Measurements from ENCODE around the gene BEND6. TPM values are rescaled to one million over a fixed set of nuclear protein-coding genes. Genes with fewer than 3 reads are reported as not detected.
A peak's percentile ranks its signal among the peaks of the same experiment; 100 is the strongest.

BEND6 gene
- total and polyA plus RNA-seq, 2 of the 13 experiments (the other 11 are each of a cell fraction or from before 2014, with no cell fraction given), result 0.20 to 0.21 TPM

GRCh38 chr6:56955171-56956155, 556 bp downstream of the BEND6 start (continued):
- TF ChIP-seq ZBTB20 (CRISPR knock-in tag; IDR thresholded peaks at IDR 0.05; ENCODE audit: borderline replicate concordance, low read depth) (0 out of 2 replicates have a peak, but pooled peaks have one; percentile 37), ZNF225 (CRISPR knock-in tag; IDR thresholded peaks at IDR 0.05) (no peak), NFKBIZ (CRISPR knock-in tag; IDR thresholded peaks at IDR 0.05) (peak; percentile 64; the same call in 1 of the 2 replicates), ATM (IDR thresholded peaks at IDR 0.05; ENCODE audit: borderline replicate concordance) (no peak), ZNF720 (CRISPR knock-in tag; IDR thresholded peaks at IDR 0.05) (no peak), DNMT3B (CRISPR knock-in tag; conservative IDR thresholded peaks at IDR 0.05) (no peak), ZNF746 (CRISPR knock-in tag; IDR thresholded peaks at IDR 0.05) (no peak), NBN (conservative IDR thresholded peaks at IDR 0.05) (no peak), BORCS8-MEF2B (CRISPR knock-in tag; IDR thresholded peaks at IDR 0.05) (no peak; the same call in 1 of the 2 replicates), PAX8 (CRISPR knock-in tag; IDR thresholded peaks at IDR 0.05; ENCODE audit: borderline replicate concordance) (no peak), NFIB (CRISPR knock-in tag; IDR thresholded peaks at IDR 0.05; ENCODE audit: borderline replicate concordance) (no peak), ZNF784 (CRISPR knock-in tag; IDR thresholded peaks at IDR 0.05; ENCODE audit: borderline replicate concordance) (no peak), PRDM4 (CRISPR knock-in tag; IDR thresholded peaks at IDR 0.05; ENCODE audit: borderline replicate concordance) (no peak), HCFC1 (IDR thresholded peaks at IDR 0.05; ENCODE audit: low read depth, low read length) (no peak), RCOR2 (CRISPR knock-in tag; IDR thresholded peaks at IDR 0.05) (peak; percentile 85; the same call in 1 of the 2 replicates), MIER3 (CRISPR knock-in tag; IDR thresholded peaks at IDR 0.05; ENCODE audit: borderline replicate concordance) (peak; percentile 75; the same call in 1 of the 2 replicates), KDM4B (CRISPR knock-in tag; IDR thresholded peaks at IDR 0.05) (peak; percentile 73), ZNF143 (CRISPR knock-in tag; IDR thresholded peaks at IDR 0.05) (no peak), ZNF747 (CRISPR knock-in tag; IDR thresholded peaks at IDR 0.05; ENCODE audit: borderline replicate concordance) (no peak)
- TF ChIP-seq, protein P1, sequence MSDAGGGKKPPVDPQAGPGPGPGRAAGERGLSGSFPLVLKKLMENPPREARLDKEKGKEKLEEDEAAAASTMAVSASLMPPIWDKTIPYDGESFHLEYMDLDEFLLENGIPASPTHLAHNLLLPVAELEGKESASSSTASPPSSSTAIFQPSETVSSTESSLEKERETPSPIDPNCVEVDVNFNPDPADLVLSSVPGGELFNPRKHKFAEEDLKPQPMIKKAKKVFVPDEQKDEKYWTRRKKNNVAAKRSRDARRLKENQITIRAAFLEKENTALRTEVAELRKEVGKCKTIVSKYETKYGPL (CRISPR knock-in tag; IDR thresholded peaks at IDR 0.05), result no peak
- TF ChIP-seq, protein P2, sequence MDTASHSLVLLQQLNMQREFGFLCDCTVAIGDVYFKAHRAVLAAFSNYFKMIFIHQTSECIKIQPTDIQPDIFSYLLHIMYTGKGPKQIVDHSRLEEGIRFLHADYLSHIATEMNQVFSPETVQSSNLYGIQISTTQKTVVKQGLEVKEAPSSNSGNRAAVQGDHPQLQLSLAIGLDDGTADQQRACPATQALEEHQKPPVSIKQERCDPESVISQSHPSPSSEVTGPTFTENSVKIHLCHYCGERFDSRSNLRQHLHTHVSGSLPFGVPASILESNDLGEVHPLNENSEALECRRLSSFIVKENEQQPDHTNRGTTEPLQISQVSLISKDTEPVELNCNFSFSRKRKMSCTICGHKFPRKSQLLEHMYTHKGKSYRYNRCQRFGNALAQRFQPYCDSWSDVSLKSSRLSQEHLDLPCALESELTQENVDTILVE (CRISPR knock-in tag; IDR thresholded peaks at IDR 0.05), result peak; percentile 62; the same call in 1 of the 2 replicates
- TF ChIP-seq, protein P3, sequence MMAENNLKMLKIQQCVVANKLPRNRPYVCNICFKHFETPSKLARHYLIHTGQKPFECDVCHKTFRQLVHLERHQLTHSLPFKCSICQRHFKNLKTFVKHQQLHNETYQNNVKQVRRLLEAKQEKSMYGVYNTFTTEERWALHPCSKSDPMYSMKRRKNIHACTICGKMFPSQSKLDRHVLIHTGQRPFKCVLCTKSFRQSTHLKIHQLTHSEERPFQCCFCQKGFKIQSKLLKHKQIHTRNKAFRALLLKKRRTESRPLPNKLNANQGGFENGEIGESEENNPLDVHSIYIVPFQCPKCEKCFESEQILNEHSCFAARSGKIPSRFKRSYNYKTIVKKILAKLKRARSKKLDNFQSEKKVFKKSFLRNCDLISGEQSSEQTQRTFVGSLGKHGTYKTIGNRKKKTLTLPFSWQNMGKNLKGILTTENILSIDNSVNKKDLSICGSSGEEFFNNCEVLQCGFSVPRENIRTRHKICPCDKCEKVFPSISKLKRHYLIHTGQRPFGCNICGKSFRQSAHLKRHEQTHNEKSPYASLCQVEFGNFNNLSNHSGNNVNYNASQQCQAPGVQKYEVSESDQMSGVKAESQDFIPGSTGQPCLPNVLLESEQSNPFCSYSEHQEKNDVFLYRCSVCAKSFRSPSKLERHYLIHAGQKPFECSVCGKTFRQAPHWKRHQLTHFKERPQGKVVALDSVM (CRISPR knock-in tag; IDR thresholded peaks at IDR 0.05), result peak; percentile 82
